ENCODE data around the gene PDHX.

- TF ChIP-seq TARDBP (IDR thresholded peaks at IDR 0.05), result no peak
- TF ChIP-seq PKNOX1 (IDR thresholded peaks at IDR 0.05), result no peak
- TF ChIP-seq SP1 (IDR thresholded peaks at IDR 0.05), result no peak
- TF ChIP-seq ELF4 (IDR thresholded peaks at IDR 0.05), result no peak
- no peak for TF ChIP-seq FOXM1 (IDR thresholded peaks at IDR 0.05; ENCODE audit: borderline replicate concordance)
- no peak for TF ChIP-seq ZNF384 (IDR thresholded peaks at IDR 0.05)
- TF ChIP-seq L3MBTL2 (conservative IDR thresholded peaks at IDR 0.05), result no peak
- no peak for TF ChIP-seq SUZ12 (IDR thresholded peaks at IDR 0.05)
- no peak for TF ChIP-seq NFRKB (IDR thresholded peaks at IDR 0.05)
- TF ChIP-seq HDGF (IDR thresholded peaks at IDR 0.05; ENCODE audit: borderline replicate concordance), result no peak
- no peak for TF ChIP-seq CTBP1 (IDR thresholded peaks at IDR 0.05; ENCODE audit: borderline replicate concordance)
- no peak for TF ChIP-seq FOXA1 (IDR thresholded peaks at IDR 0.05)
Measured at GRCh38 chr11:35031346-35031745, 114.9 kb downstream of the PDHX start.
